Transverse colon (tissue), 4 donors: ENCODE measurements around the gene PRKCA. TPM values are rescaled to one million over a fixed set of nuclear protein-coding genes. Genes with fewer than 3 reads are reported as not detected.

Experiments
- DNase-seq: peaks from one replicate; pipeline ENCODE4 v3.0.0-alpha.2; 2019
- H3K27ac ChIP-seq, 4 donors: fragments of 200-600 bp; sonication (generic); 2 replicates each; pipeline ENCODE4 v1.5.1; 2016 to 2018; ENCODE audit warnings: inconsistent platforms in 4 of 4
- H3K27me3 ChIP-seq: fragments of 200-600 bp; sonication (generic); 2 replicates; pipeline ENCODE4 v1.5.1; 2017; ENCODE audit warnings: inconsistent platforms
- H3K36me3 ChIP-seq, 4 donors: fragments of 200-600 bp; sonication (generic); 2 replicates each; pipeline ENCODE4 v1.5.1; 2017 to 2019; ENCODE audit warnings: inconsistent platforms in 4 of 4
- H3K4me1 ChIP-seq, 4 donors: fragments of 200-600 bp; sonication (generic); 2 replicates each; pipeline ENCODE4 v1.5.1; 2017 to 2020; ENCODE audit warnings: inconsistent platforms in 4 of 4
- H3K4me3 ChIP-seq, 4 donors: fragments of 200-600 bp; sonication (generic); 1 replicate in 1 of 4; 2 replicates in 3 of 4; pipeline versions ENCODE4 v1.5.1 to v1.6.1; 2017 to 2019; ENCODE audit warnings: inconsistent platforms in 4 of 4
- H3K9me3 ChIP-seq, 2 donors: fragments of 200-600 bp; sonication (generic); 2 replicates each; pipeline ENCODE4 v1.5.1; 2017 to 2019; ENCODE audit warnings: inconsistent platforms in 2 of 2
- EP300 ChIP-seq: sonication (generic); formaldehyde crosslinking; IDR thresholded peaks from one replicate; pipeline ENCODE4 v1.6.1; 2017; ENCODE audit warnings: antibody characterized with exemption, low read depth
- POLR2A ChIP-seq: fragments of 450-650 bp; IDR thresholded peaks from one replicate; pipeline ENCODE4 v1.6.1; 2016; ENCODE audit warnings: antibody characterized with exemption, mild to moderate bottlenecking, moderate library complexity
- POLR2AphosphoS5 ChIP-seq, 3 donors: sonication (generic); formaldehyde crosslinking; IDR thresholded peaks; one replicate each; pipeline ENCODE4 v1.6.1; 2016; ENCODE audit warnings: antibody characterized with exemption in 3 of 3
- WGBS, 2 donors: methylation state at CpG; one replicate each; pipeline ENCODE4 v1.1.5; 2018; ENCODE audit warnings: low coverage in 1 of 2; 5-methylcytosine and 5-hydroxymethylcytosine counted together
- in situ Hi-C, 4 donors: fragments of 200-750 bp; cut with MboI; loops; one replicate each; pipeline versions ENCODE4 v1.15.0 to v1.15.1; 2017; ENCODE audit warnings: low sequenced_read_pairs in 3 of 4, low pct_ligation_motif_present in 1 of 4, low pct_unique_long_range_greater_than_20kb in 1 of 4
- intact Hi-C: fragments of 100-400 bp; cut with DNase I; formaldehyde crosslinking; loops from one replicate; pipeline ENCODE4 v1.15.1; 2023; ENCODE audit warnings: low total_unique reads
- total RNA-seq, 4 donors: library from RNA; depleted of rRNA; stranded (reverse); fragments of >200 nt; gene quantifications; one replicate each; pipeline ENCODE4 v1.1.0, GENCODE V29; 2016
- TF ChIP-seq, protein P1 (sequence below), 5 experiments: fragments of 200-600 bp in 3 of 5; fragments of 450-650 bp in 2 of 5; sonication (generic) in 3 of 5; IDR thresholded peaks; 1 replicate in 2 of 5; 2 replicates in 3 of 5; pipeline ENCODE4 v1.5.1; 2016 to 2017; ENCODE audit warnings: antibody characterized with exemption in 5 of 5, inconsistent platforms in 3 of 5, mild to moderate bottlenecking in 2 of 5, moderate library complexity in 1 of 5

Gene PRKCA
- total RNA-seq, 4 donors from 2014 or later = 16.1 to 49.7 (median 31.7) TPM

GRCh38 chr17:66670206-66670605 lies 367.8 kb downstream of the PRKCA start:
- in situ Hi-C loops = loop anchor here in 3 of 4 donors (10.0 to 25.0 kb wide), 2 partner anchors 408 to 415 kb away; no protein-coding TSS in a partner anchor

GRCh38 chr17:66671156-66671555 lies 368.7 kb downstream of the PRKCA start:
- Histone ChIP-seq H3K27ac (peak overlapping the region in 2 of 4 donors; percentile 5 to 31), H3K4me1 (peaks cover 3 to 27% (median 25%) of the 10 kb centered on the region in 4 donors), H3K27me3 (no peaks in the 10 kb centered on the region), H3K9me3 (no peaks in the 10 kb centered on the region), H3K4me3 (no peak overlapping the region), H3K36me3 (no peaks in the 10 kb centered on the region)
- in situ Hi-C loops (loop anchor here in 3 of 4 donors (10.0 to 25.0 kb wide), 2 partner anchors 409 to 416 kb away; no protein-coding TSS in a partner anchor), intact Hi-C loops (no loop called here)
- DNase-seq = no peak
- TF ChIP-seq POLR2AphosphoS5 (IDR thresholded peaks at IDR 0.05) (no peak), POLR2A (no peak), EP300 (no peak)
- TF ChIP-seq, protein P1, sequence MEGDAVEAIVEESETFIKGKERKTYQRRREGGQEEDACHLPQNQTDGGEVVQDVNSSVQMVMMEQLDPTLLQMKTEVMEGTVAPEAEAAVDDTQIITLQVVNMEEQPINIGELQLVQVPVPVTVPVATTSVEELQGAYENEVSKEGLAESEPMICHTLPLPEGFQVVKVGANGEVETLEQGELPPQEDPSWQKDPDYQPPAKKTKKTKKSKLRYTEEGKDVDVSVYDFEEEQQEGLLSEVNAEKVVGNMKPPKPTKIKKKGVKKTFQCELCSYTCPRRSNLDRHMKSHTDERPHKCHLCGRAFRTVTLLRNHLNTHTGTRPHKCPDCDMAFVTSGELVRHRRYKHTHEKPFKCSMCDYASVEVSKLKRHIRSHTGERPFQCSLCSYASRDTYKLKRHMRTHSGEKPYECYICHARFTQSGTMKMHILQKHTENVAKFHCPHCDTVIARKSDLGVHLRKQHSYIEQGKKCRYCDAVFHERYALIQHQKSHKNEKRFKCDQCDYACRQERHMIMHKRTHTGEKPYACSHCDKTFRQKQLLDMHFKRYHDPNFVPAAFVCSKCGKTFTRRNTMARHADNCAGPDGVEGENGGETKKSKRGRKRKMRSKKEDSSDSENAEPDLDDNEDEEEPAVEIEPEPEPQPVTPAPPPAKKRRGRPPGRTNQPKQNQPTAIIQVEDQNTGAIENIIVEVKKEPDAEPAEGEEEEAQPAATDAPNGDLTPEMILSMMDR (IDR thresholded peaks at IDR 0.05) = no peak
- WGBS, 2 donors = 81 to 100% methylated on average over 1 to 6 of the region's 6 CpGs

More at GRCh38 chr17:66670206-66670605, 367.8 kb downstream of the PRKCA start:
- Histone ChIP-seq H3K36me3 (no peaks in the 10 kb centered on the region), H3K27ac (no peak overlapping the region), H3K4me3 (no peak overlapping the region), H3K9me3 (no peaks in the 10 kb centered on the region), H3K27me3 (no peaks in the 10 kb centered on the region), H3K4me1 (peaks cover 3 to 19% (median 17%) of the 10 kb centered on the region in 4 donors)
- intact Hi-C loops = no loop called here
- no peak for TF ChIP-seq POLR2AphosphoS5 (IDR thresholded peaks at IDR 0.05)
- TF ChIP-seq EP300 = no peak
- TF ChIP-seq, protein P1 (IDR thresholded peaks at IDR 0.05) = no peak
- no peak for TF ChIP-seq POLR2A
- no peak for DNase-seq
- 92% methylated on average over 3 of the region's 3 CpGs; no CpG with 5 or more reads in 1 of the 2 donors for WGBS, 2 donors

GRCh38 chr17:66673668-66674276 lies 371.4 kb downstream of the PRKCA start:
- TF ChIP-seq POLR2AphosphoS5 (IDR thresholded peaks at IDR 0.05) (no peak), EP300 (no peak), POLR2A (no peak)
- TF ChIP-seq, protein P1 (IDR thresholded peaks at IDR 0.05) = peak; percentile 68 to 87 (median 73)
- WGBS, 2 donors = 3 to 13% methylated on average over 5 to 8 of the region's 8 CpGs
- intact Hi-C loops (loop anchor here (2.0 kb wide), 1 partner anchor 419 kb away; no protein-coding TSS in a partner anchor), in situ Hi-C loops (loop anchor here in 3 of 4 donors (10.0 to 25.0 kb wide), 2 partner anchors 411 to 419 kb away; no protein-coding TSS in a partner anchor)
- Histone ChIP-seq H3K9me3 (no peaks in the 10 kb centered on the region), H3K27ac (peak overlapping the region; percentile 33 to 62 (median 56)), H3K4me3 (no peak overlapping the region), H3K36me3 (no peaks in the 10 kb centered on the region), H3K27me3 (no peaks in the 10 kb centered on the region), H3K4me1 (peaks cover 3 to 36% (median 31%) of the 10 kb centered on the region in 4 donors)
- peak; percentile 57 for DNase-seq

- 90 to 92% methylated on average over 2 to 16 of the region's 16 CpGs for WGBS, 2 donors
- no peak overlapping the region for H3K4me3 ChIP-seq
- in situ Hi-C loops = loop anchor here in 2 of 4 donors (10.0 kb wide), 1 partner anchor 421 kb away; no protein-coding TSS in a partner anchor
Observed at GRCh38 chr17:66675273-66675990, 373.0 kb downstream of the PRKCA start.

More at GRCh38 chr17:66675273-66675990, 373.0 kb downstream of the PRKCA start:
- Histone ChIP-seq H3K27me3 (no peaks in the 10 kb centered on the region), H3K27ac (peak overlapping the region; percentile 82 to 85 (median 84)), H3K36me3 (no peaks in the 10 kb centered on the region), H3K9me3 (no peaks in the 10 kb centered on the region), H3K4me1 (peaks cover 3 to 36% (median 31%) of the 10 kb centered on the region in 4 donors)
- no peak for DNase-seq
- intact Hi-C loops = no loop called here
- no peak for TF ChIP-seq POLR2A
- no peak for TF ChIP-seq EP300
- no peak for TF ChIP-seq POLR2AphosphoS5 (IDR thresholded peaks at IDR 0.05)
- TF ChIP-seq, protein P1 (IDR thresholded peaks at IDR 0.05) = no peak
